HCT116 (cell line): ENCODE data around the gene BOD1L1.

Experiments
- CBX3 ChIP-seq: IDR thresholded peaks from 2 replicates; pipeline ENCODE4 v1.6.1; 2012; ENCODE audit warnings: low read depth
- CEBPB ChIP-seq: IDR thresholded peaks from 2 replicates; pipeline ENCODE4 v1.6.1; 2012; ENCODE audit warnings: low read depth
- EZH2 ChIP-seq: fragments of 200-600 bp; sonication (generic); IDR thresholded peaks from 2 replicates; pipeline ENCODE4 v1.6.1; 2017; ENCODE audit warnings: antibody characterized with exemption, mixed run types
- FOSL1 ChIP-seq: IDR thresholded peaks from 2 replicates; pipeline ENCODE4 v1.6.1; 2012; ENCODE audit warnings: low read depth
- POLR2A ChIP-seq: IDR thresholded peaks from 2 replicates; pipeline ENCODE4 v1.7.0; 2011; ENCODE audit warnings: borderline replicate concordance; ENCODE audit not compliant: insufficient read depth, insufficient read length; ENCODE audit errors: extremely low read depth
- TF ChIP-seq, protein P1 (sequence below), 3 experiments: fragments of 200-600 bp in 1 of 3; sonication (generic) in 1 of 3; IDR thresholded peaks in 2 of 3; conservative IDR thresholded peaks in 1 of 3; 2 replicates each; pipeline ENCODE4 v1.5.1; 2012 to 2017; ENCODE audit warnings: low read depth in 2 of 3, low read length in 2 of 3, antibody characterized with exemption in 1 of 3, borderline replicate concordance in 1 of 3, control low read depth in 1 of 3, mild to moderate bottlenecking in 1 of 3, mixed read lengths in 1 of 3, mixed run types in 1 of 3, moderate library complexity in 1 of 3; ENCODE audit not compliant: insufficient read depth in 1 of 3
- TF ChIP-seq, protein P2 (sequence below): IDR thresholded peaks from 2 replicates; pipeline ENCODE4 v1.6.1; 2012; ENCODE audit warnings: low read depth

DNA sequence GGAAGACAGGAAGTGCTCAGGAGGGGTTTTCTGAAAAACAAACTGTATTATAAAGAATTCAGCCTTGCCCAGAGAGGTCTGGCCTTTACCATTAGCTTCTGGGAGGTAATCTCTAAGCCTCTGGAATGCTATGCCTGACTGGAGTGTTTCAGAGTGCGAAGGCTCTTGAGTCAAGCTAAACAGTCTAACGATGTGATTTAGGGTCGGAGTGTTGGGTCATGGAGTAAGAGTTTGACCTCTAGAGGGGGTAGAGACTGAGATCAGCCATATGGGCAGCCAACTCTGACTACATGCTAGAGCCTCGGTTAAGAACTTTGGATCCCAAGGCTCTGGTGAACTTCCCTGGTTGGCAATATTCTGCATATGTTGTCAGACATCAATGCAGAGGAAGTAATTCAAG, 15.0 kb downstream of the BOD1L1 start:
- TF ChIP-seq, protein P1, sequence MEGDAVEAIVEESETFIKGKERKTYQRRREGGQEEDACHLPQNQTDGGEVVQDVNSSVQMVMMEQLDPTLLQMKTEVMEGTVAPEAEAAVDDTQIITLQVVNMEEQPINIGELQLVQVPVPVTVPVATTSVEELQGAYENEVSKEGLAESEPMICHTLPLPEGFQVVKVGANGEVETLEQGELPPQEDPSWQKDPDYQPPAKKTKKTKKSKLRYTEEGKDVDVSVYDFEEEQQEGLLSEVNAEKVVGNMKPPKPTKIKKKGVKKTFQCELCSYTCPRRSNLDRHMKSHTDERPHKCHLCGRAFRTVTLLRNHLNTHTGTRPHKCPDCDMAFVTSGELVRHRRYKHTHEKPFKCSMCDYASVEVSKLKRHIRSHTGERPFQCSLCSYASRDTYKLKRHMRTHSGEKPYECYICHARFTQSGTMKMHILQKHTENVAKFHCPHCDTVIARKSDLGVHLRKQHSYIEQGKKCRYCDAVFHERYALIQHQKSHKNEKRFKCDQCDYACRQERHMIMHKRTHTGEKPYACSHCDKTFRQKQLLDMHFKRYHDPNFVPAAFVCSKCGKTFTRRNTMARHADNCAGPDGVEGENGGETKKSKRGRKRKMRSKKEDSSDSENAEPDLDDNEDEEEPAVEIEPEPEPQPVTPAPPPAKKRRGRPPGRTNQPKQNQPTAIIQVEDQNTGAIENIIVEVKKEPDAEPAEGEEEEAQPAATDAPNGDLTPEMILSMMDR (IDR thresholded peaks at IDR 0.05 in 2 of 3, conservative IDR thresholded peaks at IDR 0.05 in 1 of 3; ENCODE audit: borderline replicate concordance in 1 of 3, insufficient read depth in 1 of 3, low read depth in 2 of 3, low read length in 2 of 3) = no peak
- TF ChIP-seq, protein P2, sequence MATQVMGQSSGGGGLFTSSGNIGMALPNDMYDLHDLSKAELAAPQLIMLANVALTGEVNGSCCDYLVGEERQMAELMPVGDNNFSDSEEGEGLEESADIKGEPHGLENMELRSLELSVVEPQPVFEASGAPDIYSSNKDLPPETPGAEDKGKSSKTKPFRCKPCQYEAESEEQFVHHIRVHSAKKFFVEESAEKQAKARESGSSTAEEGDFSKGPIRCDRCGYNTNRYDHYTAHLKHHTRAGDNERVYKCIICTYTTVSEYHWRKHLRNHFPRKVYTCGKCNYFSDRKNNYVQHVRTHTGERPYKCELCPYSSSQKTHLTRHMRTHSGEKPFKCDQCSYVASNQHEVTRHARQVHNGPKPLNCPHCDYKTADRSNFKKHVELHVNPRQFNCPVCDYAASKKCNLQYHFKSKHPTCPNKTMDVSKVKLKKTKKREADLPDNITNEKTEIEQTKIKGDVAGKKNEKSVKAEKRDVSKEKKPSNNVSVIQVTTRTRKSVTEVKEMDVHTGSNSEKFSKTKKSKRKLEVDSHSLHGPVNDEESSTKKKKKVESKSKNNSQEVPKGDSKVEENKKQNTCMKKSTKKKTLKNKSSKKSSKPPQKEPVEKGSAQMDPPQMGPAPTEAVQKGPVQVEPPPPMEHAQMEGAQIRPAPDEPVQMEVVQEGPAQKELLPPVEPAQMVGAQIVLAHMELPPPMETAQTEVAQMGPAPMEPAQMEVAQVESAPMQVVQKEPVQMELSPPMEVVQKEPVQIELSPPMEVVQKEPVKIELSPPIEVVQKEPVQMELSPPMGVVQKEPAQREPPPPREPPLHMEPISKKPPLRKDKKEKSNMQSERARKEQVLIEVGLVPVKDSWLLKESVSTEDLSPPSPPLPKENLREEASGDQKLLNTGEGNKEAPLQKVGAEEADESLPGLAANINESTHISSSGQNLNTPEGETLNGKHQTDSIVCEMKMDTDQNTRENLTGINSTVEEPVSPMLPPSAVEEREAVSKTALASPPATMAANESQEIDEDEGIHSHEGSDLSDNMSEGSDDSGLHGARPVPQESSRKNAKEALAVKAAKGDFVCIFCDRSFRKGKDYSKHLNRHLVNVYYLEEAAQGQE = no peak
- TF ChIP-seq EZH2 (no peak), POLR2A (no peak), CBX3 (no peak), FOSL1 (no peak), CEBPB (no peak)
